PC-9 (cell line): ENCODE data around the gene ELMO1. TPM values are rescaled to one million over a fixed set of nuclear protein-coding genes. Genes with fewer than 3 reads are reported as not detected.

Experiments
- BruUV-seq: library from RNA; stranded (reverse); fragments of 400-500 nt; replicated peaks from 2 replicates; lab custom pipeline; 2021; lab: Mats Ljungman, UMichigan
- CTCF ChIA-PET: fragments of 300-600 bp; sonication (Branson Sonifier 250); formaldehyde crosslinking; loops from one replicate; lab custom pipeline; 2022; ENCODE audit warnings: antibody characterized with exemption; lab: Charles Lee
- POLR2A ChIA-PET: fragments of 300-600 bp; sonication (Branson Sonifier 250); formaldehyde crosslinking; loops from one replicate; lab custom pipeline; 2022; ENCODE audit warnings: antibody characterized with exemption; ENCODE audit not compliant: unreplicated experiment; lab: Charles Lee
- DNase-seq, 2 experiments: peaks; one replicate each; pipeline versions ENCODE4 v3.0.0 to v3.0.0-alpha.2; 2015 to 2022; ENCODE audit warnings: mixed read lengths in 1 of 2
- H2AFZ ChIP-seq: fragments of 200-600 bp; sonication (generic); 2 replicates; pipeline ENCODE4 v1.8.1; 2017; ENCODE audit warnings: antibody characterized with exemption
- H3F3A ChIP-seq: fragments of 200-600 bp; sonication (generic); 2 replicates; pipeline ENCODE4 v1.8.1; 2017; ENCODE audit warnings: antibody characterized with exemption, mild to moderate bottlenecking, low read depth; ENCODE audit not compliant: insufficient read depth
- H3K27ac ChIP-seq: fragments of 200-600 bp; sonication (generic); 2 replicates; pipeline ENCODE4 v1.6.1; 2016; ENCODE audit warnings: mixed run types
- H3K27me3 ChIP-seq: fragments of 200-600 bp; sonication (generic); 2 replicates; pipeline ENCODE4 v1.6.1; 2016; ENCODE audit warnings: low read depth, mixed run types; ENCODE audit not compliant: insufficient read depth
- H3K36me3 ChIP-seq: fragments of 200-600 bp; sonication (generic); 2 replicates; pipeline ENCODE4 v1.6.1; 2016; ENCODE audit warnings: low read depth, mixed run types
- H3K4me1 ChIP-seq: fragments of 200-600 bp; sonication (generic); replicated peaks from 2 replicates; pipeline ENCODE4 v1.6.1; 2016; ENCODE audit warnings: mixed run types; ENCODE audit not compliant: insufficient read depth
- H3K4me2 ChIP-seq: fragments of 200-600 bp; sonication (generic); 2 replicates; pipeline ENCODE4 v1.6.1; 2017; ENCODE audit warnings: mixed run types
- H3K4me3 ChIP-seq: fragments of 200-600 bp; sonication (generic); 2 replicates; pipeline ENCODE4 v1.6.1; 2016; ENCODE audit warnings: mixed run types
- H3K79me2 ChIP-seq: fragments of 200-600 bp; sonication (generic); 2 replicates; pipeline ENCODE4 v1.6.1; 2017; ENCODE audit warnings: low read depth, mixed run types
- H3K9me2 ChIP-seq: fragments of 200-600 bp; sonication (generic); 2 replicates; pipeline ENCODE4 v1.8.1; 2017; ENCODE audit warnings: mild to moderate bottlenecking; ENCODE audit not compliant: insufficient read depth
- H3K9me3 ChIP-seq: fragments of 200-600 bp; sonication (generic); 2 replicates; pipeline ENCODE4 v1.8.1; 2016; ENCODE audit warnings: low read depth; ENCODE audit not compliant: insufficient read depth
- H4K20me1 ChIP-seq: fragments of 200-600 bp; sonication (generic); 2 replicates; pipeline ENCODE4 v1.8.1; 2017; ENCODE audit not compliant: insufficient read depth
- EZH2 ChIP-seq: fragments of 200-600 bp; sonication (generic); IDR thresholded peaks from 2 replicates; pipeline ENCODE4 v1.8.0; 2017; ENCODE audit warnings: antibody characterized with exemption, low read depth
- intact Hi-C: fragments of 100-400 bp; cut with micrococcal nuclease; formaldehyde crosslinking; loops from one replicate; pipeline ENCODE4 v1.10.0; 2022; ENCODE audit not compliant: unreplicated experiment
- total RNA-seq: library from RNA; stranded (reverse); gene quantifications from 2 replicates; pipeline ENCODE4 v1.2.3, GENCODE V29; 2021
- TF ChIP-seq, protein P1 (sequence below): fragments of 200-600 bp; sonication (generic); conservative IDR thresholded peaks from 2 replicates; pipeline ENCODE4 v1.6.1; 2017; ENCODE audit warnings: mixed run types, antibody characterized with exemption, mild to moderate bottlenecking, moderate library complexity

The ELMO1 gene
- total RNA-seq, 1 experiment from 2014 or later: 4.8 TPM

DNA sequence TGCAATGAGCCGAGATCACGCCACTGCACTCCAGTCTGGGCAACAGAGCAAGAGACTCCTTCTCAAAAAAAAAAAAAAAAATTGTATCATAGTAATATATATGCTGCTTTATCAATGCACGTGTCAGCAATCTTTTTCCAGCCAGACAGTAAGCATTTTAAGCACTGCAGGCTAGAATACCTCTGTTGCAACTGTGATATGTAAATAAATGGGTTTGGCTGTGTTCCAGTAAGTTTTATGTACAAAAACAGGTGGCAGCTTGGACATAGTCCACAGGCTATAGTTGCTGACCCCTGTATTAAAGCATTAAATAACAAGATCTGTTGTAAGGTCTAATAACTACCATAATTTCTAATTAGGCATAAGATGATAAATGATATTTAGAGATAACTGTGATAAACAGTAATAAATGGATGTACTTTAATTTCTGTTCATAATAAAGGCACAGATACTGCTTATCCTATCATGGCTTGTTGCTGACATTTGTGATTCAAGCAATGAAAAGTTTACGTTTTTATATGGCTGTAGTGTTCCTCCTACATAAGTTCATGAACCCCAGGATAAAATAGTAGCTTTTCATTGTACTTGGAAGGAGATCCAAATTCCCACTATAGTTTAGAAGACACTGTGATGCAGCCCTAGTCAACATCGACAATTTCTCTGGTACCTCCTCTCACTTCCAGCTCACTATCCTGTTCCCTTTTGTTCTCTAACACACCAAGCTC is 161.4 kb downstream of the ELMO1 start:
- Histone ChIP-seq H3K9me3 (no peaks in the 10 kb centered on the region), H3K27ac (no peak overlapping the region), H3K9me2 (no peaks in the 10 kb centered on the region), H3K4me1 (no peaks in the 10 kb centered on the region), H2AFZ (0 out of 2 replicates have a peak overlapping the region, but pooled peaks have one; percentile 12), H3K4me3 (no peak overlapping the region), H3K27me3 (no peaks in the 10 kb centered on the region), H3K79me2 (no peaks in the 10 kb centered on the region), H3K4me2 (no peak overlapping the region), H3K36me3 (no peaks in the 10 kb centered on the region), H4K20me1 (no peaks in the 10 kb centered on the region), H3F3A (no peaks in the 10 kb centered on the region)
- ChIA-PET POLR2A (no interaction called here), CTCF (no interaction called here)
- BruUV-seq: no TSS peak
- intact Hi-C loops: no loop called here
- DNase-seq: no peak
- no peak for TF ChIP-seq EZH2
- TF ChIP-seq, protein P1, sequence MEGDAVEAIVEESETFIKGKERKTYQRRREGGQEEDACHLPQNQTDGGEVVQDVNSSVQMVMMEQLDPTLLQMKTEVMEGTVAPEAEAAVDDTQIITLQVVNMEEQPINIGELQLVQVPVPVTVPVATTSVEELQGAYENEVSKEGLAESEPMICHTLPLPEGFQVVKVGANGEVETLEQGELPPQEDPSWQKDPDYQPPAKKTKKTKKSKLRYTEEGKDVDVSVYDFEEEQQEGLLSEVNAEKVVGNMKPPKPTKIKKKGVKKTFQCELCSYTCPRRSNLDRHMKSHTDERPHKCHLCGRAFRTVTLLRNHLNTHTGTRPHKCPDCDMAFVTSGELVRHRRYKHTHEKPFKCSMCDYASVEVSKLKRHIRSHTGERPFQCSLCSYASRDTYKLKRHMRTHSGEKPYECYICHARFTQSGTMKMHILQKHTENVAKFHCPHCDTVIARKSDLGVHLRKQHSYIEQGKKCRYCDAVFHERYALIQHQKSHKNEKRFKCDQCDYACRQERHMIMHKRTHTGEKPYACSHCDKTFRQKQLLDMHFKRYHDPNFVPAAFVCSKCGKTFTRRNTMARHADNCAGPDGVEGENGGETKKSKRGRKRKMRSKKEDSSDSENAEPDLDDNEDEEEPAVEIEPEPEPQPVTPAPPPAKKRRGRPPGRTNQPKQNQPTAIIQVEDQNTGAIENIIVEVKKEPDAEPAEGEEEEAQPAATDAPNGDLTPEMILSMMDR: no peak

GRCh38 chr7:37286454-37286832 is 162.2 kb downstream of the ELMO1 start:
- POLR2A ChIA-PET: no interaction called here
- Histone ChIP-seq H3K4me2 (no peak overlapping the region), H3K36me3 (no peaks in the 10 kb centered on the region), H4K20me1 (no peaks in the 10 kb centered on the region), H3K4me3 (no peak overlapping the region), H3K27ac (no peak overlapping the region), H2AFZ (no peak overlapping the region), H3K9me3 (no peaks in the 10 kb centered on the region), H3K27me3 (no peaks in the 10 kb centered on the region), H3K9me2 (no peaks in the 10 kb centered on the region), H3F3A (no peaks in the 10 kb centered on the region), H3K79me2 (no peaks in the 10 kb centered on the region), H3K4me1 (no peaks in the 10 kb centered on the region)
- TF ChIP-seq EZH2: no peak
- TF ChIP-seq, protein P1: no peak
- DNase-seq: no peak
- no TSS peak for BruUV-seq
- intact Hi-C loops: no loop called here
- CTCF ChIA-PET: no interaction called here

DNA sequence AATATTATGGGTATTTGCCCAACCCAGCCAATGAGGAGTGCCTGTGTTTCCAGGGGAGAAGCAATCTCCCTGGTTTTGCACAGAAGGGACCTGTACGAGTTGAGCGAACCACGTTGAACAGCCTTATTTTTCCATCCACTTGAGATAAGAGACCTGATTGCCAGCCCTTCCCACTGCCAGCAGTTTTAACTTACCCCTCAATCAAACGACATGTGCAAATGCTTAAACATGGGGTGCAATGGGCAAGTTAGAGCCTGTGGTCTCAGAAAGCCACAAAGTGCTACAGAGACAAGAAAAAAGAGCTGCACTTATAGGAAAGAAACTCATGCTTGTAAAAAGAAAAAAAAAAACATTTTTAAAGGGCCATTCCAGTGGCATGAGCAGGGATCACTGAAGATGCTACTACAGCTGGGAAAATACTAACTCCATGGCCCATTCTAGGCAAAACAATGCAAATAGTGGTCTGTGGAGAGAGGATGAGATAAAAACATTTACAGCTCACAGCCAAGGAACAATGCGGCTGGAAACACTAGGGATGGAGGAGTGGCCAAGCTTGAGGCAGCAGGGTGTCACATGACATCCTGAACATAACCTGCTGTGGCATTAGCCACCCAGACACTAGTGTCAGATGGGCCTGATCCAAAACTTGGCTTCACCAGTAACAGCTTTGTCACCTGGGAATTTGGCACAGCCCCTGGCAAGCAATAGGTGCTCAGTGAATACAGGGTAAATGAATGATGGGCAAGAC is 162.8 kb downstream of the ELMO1 start:
- no peaks in the 10 kb centered on the region for H3K27me3 ChIP-seq
- H3K9me3 ChIP-seq: no peaks in the 10 kb centered on the region
- ChIA-PET CTCF (no interaction called here), POLR2A (no interaction called here)
- no peak for TF ChIP-seq EZH2
- TF ChIP-seq, protein P1: no peak
- H2AFZ ChIP-seq: no peak overlapping the region
- BruUV-seq: no TSS peak
- H3K27ac ChIP-seq: no peak overlapping the region
- no peaks in the 10 kb centered on the region for H3K9me2 ChIP-seq
- DNase-seq: no peak
- H3K4me1 ChIP-seq: no peaks in the 10 kb centered on the region
- no peaks in the 10 kb centered on the region for H4K20me1 ChIP-seq
- intact Hi-C loops: no loop called here
- no peaks in the 10 kb centered on the region for H3F3A ChIP-seq
- no peaks in the 10 kb centered on the region for H3K36me3 ChIP-seq
- no peaks in the 10 kb centered on the region for H3K79me2 ChIP-seq
- no peak overlapping the region for H3K4me3 ChIP-seq
- no peak overlapping the region for H3K4me2 ChIP-seq
